Prostate gland (tissue), 2 donors: ENCODE results near the gene ASXL1.

ENCODE experiments used
- POLR2A ChIP-seq: fragments of 450-650 bp; IDR thresholded peaks from one replicate; pipeline ENCODE4 v1.6.1; 2016; ENCODE audit warnings: antibody characterized with exemption, mild to moderate bottlenecking
- POLR2AphosphoS5 ChIP-seq: sonication (generic); formaldehyde crosslinking; IDR thresholded peaks from one replicate; pipeline ENCODE4 v1.6.1; 2017; ENCODE audit warnings: antibody characterized with exemption
- TF ChIP-seq, protein P1 (sequence below), 4 experiments: fragments of 200-600 bp in 2 of 4; fragments of 450-650 bp in 2 of 4; sonication (generic) in 2 of 4; IDR thresholded peaks; 1 replicate in 3 of 4; 2 replicates in 1 of 4; pipeline ENCODE4 v1.5.1; 2016 to 2019; ENCODE audit warnings: antibody characterized with exemption in 4 of 4, mild to moderate bottlenecking in 2 of 4, moderate library complexity in 2 of 4

DNA sequence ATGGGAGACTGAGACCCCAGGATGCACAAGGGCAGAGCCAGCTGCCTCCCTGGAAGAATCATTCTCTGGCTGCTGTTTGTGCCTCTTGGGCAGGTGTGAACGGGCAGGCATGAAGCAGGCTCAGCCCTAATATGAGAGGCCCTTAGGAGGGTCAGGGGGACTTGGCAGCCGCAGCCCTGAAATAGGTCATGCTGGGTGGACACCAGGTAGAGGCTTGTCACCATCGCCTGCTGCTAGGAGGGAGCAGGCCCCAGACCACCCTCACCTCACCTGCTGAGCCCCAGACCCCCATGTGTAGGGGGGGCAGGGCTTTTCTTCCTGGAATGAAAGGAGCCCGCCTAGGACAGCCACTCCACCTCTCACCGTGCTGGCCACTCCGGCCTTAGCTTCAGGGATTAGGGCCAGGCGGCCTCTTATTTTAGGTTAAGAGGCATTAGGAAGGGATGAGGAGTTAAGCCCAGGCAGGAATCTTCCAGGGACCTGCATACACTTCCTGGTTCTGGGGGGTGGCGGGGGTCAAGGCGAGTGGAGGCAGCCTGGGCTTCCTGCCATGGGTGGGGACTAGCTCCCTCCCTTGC is 92.4 kb downstream of the ASXL1 start:
- TF ChIP-seq, protein P1, sequence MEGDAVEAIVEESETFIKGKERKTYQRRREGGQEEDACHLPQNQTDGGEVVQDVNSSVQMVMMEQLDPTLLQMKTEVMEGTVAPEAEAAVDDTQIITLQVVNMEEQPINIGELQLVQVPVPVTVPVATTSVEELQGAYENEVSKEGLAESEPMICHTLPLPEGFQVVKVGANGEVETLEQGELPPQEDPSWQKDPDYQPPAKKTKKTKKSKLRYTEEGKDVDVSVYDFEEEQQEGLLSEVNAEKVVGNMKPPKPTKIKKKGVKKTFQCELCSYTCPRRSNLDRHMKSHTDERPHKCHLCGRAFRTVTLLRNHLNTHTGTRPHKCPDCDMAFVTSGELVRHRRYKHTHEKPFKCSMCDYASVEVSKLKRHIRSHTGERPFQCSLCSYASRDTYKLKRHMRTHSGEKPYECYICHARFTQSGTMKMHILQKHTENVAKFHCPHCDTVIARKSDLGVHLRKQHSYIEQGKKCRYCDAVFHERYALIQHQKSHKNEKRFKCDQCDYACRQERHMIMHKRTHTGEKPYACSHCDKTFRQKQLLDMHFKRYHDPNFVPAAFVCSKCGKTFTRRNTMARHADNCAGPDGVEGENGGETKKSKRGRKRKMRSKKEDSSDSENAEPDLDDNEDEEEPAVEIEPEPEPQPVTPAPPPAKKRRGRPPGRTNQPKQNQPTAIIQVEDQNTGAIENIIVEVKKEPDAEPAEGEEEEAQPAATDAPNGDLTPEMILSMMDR (IDR thresholded peaks at IDR 0.05), result no peak
- TF ChIP-seq POLR2A, result no peak
- no peak for TF ChIP-seq POLR2AphosphoS5
